Activated T-cell treated with anti-CD3 and anti-CD28 coated beads for 4 hours (primary cell): Measurements from ENCODE around the gene FAM107B.

Source experiments
- DNase-seq: peaks from one replicate; pipeline ENCODE4 v3.0.0-alpha.2; 2020

The FAM107B gene

DNA sequence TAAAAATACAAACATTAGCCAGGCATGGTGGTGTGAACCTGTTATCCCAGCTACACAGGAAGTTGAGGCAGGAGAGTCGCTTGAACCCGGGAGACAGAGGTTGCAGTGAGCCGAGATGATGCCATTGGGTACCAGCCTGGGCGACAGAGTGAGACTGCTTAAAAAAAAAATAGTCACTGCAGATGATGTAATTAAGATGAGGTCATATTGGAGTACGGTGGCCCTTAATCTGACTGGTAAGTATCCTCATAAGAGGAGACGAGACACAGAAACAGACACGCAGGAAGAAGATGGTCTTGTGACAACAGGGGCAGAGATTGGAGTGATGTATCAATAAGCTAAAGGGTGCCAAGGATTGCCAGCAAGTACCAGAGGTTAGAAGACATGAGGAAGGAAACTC, 156.0 kb downstream of the FAM107B start:
- DNase-seq, result no peak

DNA sequence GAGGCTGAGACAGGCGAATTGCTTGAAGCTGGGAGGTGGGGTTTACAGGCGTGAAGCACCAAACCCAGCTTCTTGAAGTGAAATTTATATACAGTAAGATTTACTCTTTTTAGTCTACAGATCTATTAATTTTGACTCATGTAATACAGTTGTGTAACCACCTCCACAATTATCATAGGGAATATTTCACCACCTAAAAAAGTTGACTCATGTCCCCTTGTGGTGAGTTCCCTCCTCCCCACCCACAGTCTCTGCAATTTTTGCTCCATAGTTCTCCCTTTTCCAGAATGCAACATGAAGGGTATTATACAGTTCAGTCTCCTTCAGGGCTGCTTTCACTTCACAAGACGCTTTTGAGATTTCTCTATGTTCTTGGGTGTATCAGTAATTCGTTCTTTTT, 156.8 kb downstream of the FAM107B start:
- no peak for DNase-seq

DNA sequence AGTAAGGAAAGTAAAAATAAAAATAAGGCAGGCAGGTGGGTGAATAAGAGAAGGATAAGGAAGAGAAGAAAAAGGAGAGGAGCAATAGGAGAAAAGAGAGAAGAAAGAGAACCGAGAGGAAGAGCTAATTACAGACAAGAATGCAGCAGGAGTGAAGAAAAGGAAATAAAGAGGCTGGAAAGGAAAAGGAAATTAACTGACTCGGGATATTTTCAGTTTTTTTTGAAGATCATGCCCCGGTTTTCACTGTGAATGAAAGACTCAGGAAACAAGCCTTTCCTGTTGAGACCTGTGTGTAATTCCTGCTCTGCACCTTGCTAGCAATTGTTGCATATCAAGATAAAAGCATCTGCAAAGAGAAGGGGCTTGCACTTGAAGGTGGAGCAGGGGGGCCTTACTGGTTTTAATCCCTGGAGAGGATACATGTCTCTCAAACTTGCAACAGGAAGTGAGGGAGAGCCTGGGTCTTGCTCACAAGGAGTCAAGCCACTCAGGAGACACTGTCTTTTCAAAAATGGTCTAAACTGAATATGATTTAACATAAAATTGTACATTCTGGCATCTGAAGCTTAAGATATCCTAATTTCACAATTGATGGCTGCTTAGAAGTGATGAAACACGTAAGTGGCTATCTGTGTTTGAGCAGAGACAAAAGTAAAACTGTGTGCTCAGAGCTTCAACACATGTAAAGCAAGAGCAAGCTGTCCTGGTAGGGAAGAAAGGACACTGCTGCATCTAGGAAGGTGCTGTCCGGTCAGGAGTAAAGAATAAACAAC, 157.6 kb downstream of the FAM107B start:
- no peak for DNase-seq

DNA sequence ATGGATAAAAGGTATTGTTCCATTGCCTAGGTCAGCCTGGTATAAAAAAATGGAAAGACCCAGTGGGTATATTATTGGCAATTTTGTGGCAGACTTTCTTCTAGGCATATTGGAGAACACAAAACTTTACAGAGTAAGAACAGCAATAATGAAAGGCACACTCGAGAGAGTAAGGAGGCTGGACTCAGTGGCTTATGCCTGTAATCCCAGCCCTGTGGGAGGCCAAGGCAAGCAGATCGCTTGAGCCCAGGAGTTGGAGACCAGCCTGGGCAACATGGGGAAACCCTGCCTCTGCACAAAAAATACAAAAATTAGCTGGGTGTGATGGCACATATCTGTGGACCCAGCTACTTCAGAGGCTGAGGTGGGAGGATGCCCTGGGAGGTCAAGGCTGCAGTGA, 158.2 kb downstream of the FAM107B start:
- DNase-seq, result no peak

DNA sequence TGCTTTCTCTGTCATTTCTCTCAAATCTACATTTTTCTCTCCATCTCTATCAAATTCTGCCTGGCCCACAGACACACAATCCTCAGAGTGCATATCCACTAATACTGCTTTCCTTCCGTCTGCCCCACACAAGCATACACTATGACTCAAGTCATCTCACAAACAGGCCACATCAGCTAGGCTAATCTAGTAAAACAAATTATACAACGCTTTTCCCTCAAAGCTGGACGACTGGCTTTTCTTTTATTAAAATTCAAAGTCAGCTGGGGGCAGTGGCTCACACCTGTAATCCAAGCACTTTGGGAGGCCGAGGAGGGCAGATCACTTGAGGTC, 161.1 kb downstream of the FAM107B start:
- no peak for DNase-seq

DNA sequence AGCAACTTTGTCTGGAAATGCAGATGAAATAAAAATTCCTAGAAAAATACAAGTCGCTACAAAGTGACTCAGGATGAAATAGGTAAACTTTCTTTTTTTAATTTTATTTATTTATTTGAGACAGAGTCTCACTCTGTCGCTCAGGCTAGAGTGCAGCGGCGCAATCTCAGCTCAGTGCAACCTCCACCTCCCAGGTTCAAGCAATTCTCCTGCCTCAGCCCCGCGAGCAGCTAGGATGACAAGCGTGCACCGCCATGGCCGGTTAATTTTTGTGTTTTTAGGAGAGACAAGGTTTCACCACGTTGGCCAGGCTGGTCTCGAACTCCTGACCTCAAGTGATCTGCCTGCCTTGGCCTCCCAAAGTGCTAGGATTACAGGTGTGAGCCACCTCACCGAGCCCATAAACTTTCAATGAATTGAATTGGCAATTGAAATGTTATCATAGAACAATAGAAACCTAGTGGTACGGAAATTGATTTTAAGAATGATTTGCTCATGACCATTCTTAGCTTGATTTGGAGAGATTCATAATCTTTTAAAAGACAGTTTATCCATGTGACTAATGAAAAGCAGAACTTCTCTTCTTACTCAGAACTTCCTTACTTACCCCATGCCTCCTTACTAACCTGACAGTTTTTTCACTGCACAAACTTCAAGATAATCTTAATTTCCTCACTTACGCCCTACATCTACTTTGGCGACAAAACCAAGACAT, 161.7 kb downstream of the FAM107B start:
- no peak for DNase-seq

DNA sequence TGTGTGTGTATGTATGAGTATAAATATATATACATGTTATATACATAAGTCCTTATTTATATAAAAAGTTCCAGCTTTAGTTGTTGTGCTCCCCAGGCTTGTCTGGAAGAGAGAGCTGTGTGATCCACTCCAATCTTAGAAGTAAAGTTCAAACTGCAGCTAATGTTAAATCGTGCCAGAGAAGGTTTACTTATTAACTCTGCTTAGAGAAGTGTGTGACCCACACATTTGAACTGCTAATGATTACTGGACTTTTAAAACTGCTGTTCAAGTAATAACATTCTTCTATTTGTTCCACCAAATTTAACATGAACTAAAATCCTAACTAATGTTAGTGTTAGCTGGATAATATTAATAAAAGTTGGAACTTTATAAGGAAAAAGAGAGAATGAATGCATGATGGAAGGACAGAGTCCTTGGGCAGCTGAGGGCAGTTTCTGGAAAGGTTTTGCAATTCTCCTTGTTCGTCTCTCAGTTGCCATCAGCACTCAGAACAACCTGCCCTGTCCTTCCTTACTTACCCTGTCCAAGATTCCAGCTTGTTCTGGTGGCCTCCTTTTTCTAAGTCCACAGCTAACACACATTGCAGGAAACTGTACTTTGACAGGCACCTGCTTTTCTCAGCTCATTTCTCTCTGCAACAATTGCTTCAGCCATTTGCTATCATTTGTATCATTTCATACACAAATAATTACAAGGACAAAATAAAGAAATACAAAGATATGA, 162.6 kb downstream of the FAM107B start:
- DNase-seq, result no peak

DNA sequence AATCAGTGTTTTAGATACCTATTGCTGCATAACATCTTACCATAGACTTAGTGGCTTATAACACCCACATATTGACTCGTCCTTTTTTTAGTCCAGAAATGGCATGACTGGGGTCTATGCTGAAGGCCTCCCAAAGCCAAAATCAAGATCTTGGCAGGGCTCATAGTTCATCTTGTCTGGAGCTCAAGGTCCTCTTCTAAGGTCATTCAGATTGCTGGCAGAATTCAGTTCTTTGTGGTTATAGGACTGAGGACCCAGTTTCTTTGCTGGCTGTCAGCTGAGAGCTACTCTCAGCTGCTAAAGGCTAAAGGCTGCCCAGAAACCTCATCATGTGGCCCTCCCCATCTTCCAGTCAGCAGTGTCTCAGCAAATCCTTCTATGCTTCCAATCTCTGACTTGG, 165.5 kb downstream of the FAM107B start:
- DNase-seq, result no peak

DNA sequence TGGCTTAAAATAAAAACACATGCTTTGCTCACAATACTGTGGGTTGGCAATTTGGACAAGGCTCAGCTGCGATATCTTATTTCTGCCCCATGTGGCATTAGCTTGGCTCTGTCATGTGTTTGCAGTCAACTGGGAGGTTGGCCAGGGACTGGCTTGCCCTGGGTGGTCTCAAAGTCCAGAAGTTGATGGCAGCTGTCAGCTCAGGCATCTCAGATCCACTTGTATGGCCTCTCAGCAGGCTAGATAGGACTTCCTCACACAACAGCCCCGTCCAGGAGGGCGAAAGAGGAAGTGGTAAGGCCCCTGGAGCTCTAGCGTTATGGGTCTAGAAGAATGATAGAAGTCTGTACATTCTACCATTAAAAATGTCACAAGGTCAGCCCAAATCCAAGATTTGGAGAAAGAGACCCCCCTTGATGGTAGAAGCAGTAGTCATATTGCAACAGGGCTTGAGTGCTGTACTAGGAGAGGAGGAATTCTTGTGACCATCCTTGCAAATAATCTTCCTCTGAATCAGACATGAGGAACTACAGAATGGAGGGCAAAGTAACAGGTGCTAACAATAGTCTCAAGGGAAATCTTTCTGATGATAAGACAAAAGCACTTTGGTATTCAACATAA, 166.2 kb downstream of the FAM107B start:
- DNase-seq, result no peak

DNA sequence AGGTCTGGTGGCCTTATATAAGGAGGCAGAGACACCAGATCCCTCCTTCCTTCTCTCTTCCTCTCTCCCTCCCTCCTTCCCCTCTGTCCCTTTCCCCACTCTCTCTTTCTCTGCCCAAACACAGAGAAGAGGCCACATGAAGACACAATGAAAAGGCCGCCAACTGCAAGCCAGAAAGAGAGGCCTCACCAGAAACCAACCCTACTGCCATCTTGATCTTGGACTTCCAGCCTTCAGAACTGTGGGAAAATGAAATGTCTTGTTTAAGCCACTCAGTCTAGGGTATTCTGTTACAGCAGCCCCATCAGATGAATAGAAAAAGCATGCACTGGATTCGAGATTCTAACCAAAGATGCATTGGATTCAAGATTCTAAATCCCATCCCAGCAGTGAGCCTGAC, 168.1 kb downstream of the FAM107B start:
- DNase-seq, result no peak

DNA sequence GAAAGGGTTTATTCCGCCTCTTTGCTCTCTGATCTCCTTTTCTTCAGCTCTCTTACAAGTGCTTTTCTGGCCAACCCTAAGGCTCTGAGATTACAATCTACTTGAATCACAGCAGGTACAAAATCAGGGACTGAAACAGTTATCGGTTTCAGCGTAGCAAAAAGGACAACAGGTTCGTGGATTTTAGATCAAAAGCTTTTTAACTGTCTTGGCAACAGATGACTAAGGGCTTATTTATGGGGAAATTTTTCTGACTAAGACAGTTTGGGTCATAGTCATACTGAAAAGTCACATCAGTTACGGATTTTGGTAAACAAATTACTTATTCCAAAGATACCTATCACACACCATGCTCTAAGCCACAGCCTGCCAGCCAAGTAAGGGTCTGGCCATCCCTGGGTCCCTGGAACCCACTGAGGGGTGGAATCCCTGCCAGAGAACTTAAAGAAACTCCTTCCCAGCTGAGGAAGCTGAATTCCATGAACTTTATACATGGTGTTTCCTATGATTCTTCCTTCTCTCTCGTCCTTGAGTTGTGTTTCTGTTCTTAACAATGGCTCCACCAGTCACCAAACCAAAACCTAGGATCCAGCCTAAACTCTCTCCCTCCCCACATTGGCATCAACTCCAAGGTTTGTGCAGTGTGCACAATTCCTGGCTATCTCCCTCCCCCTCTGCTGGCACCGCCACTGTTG, 169.3 kb downstream of the FAM107B start:
- DNase-seq, result no peak

DNA sequence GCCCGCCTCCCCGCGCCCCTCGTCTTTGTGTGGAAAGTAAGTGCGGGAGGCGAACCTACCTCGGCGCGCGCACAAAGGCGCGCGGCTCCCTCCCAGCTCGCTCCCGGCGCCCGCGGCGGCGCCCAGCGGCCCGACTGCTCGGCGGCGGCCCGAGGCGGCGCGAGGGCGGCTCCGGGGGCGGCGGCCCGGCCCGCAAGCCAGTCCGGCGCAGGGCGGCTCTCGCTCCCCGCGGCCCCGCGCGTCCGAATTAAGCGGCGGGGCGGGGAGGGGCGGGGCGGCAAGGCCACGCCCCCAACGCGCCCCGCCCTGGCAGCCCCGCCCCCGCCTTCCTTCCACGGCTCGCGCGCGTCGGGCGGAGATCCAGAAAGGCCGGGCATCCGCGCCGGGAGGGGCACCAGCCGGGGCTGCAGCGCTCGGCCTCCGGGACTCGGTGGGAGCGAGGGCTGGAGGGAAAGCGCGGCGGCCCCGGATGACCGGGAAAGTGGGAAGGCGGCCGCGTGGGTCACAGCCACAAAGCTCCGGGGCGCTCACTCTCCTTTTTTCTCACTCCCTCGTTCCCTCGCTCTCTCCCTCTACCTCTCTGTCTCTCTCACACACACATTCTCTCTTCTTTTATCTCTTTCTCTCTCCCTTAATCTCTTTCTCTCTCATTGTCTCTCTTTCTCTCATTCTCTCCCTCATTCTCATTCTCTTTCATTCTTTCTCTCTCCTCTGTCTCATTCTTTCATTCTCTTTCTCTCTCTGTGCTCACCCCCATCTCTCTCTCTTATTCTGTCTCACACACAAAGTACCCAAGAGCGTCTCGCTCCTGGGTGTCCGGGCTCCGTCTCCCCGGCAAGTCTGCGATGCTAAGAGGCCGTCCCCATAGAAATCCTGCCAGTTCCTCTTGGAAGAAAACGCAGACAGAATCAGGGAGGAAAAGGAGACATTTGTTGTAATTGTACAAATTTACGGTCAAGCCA, 170.2 kb downstream of the FAM107B start:
- peak; percentile 61 for DNase-seq

DNA sequence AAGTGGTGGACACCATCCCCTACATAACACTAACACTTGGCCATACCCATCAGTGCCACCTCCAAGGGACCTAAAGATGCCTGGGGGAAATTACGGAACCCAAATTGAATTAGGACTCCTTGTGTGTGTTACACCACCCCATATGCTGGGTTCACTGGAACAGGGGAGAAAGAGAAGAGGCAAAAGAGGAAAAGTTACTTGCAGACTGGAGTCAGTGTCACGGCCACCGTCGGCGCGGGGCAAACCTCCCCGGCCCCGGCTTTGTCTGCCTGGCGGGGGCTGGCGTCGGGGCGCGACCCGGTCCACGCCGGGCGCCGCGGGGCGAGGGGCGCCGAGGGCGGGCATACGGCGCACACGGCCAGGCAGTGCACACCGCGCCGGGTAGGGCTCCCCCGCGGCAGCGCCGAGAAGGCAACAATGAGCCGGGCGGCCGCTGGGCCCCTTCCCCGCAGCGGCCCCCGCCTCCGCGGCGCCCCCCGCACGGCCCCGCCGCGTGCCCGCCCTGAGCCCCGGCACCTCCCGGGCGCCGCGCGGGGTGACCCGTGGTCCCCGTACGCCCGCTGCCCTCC, 171.1 kb downstream of the FAM107B start:
- DNase-seq, result no peak

DNA sequence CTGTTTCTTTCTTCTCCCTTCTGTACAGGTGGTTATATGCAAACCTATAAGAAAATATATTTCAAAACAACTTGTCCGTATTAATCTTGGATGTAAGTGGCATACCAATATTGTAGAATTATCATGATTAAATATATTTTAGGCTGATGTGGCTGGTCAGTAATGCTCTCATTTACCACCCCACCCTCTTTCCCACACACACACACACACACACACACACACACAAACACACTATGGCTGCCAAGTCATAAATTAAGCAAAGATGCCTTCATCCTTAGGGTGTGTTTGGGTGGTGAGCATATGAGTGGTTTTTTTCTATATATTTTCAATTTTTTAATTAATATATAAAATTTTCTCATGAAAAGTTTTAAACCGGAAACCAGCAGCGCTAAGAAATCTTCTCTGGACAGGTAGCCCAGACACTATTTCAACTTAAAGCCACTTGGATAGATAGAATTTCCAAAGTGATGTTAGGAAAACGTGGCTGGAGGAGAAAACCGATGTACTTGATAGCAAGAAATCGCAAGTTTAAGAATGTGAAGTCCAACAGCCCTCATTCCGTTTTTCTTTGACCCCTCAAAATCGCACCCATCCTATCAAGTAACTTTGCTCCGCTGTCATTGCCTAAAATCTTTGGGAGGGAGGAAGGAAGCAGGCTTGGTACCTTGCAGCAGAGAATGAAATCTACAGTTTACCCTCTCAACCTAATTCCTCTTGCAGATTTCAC, 171.7 kb downstream of the FAM107B start:
- no peak for DNase-seq

DNA sequence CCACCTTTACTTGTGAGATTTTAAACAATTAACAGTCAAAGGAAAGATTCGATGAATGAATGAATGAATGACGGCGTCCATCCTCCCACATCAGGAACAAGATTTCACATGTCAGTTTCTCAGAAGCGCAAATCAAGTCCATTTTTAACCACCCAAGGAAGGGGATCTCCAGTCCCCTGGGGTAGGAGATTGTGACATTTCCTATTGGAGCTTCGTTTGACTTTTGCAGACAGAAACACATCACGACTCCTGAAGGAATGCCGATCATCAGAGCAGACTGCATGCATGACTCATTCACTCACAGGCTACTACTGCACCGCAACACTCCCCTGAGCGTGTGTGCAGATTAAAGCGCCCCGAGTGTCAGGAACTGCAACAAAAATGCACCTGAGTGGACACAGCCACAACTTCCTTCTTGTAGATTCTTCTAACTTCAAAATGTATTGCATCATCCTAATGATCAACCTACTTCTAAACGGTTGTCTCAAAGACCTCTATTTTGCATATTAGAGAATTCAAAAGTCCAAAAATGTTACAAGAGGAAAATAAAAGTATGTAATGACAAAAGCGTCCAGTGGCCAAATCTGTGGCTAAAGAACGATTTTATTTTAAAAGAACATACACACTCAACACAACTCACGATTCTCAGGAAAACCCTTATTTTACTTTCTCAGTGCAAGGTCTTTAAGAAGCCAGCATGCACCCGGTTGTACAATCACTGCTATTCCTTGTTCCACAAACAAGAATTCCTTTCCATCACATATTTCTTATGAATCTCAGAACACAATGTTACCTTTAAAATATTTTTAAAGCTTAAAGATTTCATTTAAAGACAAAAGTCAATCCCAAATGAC, 172.6 kb downstream of the FAM107B start:
- DNase-seq, result no peak

DNA sequence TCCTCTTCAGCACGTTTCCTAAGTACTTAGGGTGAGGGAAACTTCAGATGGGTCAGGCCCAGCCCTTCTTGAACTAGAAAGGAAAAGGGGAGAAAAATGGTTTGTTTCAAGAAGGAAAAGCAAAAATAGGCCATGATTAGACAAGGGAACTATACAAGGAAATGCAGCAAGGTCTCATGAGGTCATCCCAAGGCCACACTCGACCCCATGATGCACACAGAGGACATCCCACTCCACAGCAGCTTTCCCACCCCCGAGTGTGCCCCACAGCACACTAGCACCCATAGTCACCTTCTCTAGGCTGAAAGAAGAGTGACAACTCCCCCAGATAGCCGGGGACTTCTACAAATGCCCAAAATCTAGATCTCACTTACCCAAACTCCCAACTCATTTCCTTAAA, 173.4 kb downstream of the FAM107B start:
- no peak for DNase-seq

DNA sequence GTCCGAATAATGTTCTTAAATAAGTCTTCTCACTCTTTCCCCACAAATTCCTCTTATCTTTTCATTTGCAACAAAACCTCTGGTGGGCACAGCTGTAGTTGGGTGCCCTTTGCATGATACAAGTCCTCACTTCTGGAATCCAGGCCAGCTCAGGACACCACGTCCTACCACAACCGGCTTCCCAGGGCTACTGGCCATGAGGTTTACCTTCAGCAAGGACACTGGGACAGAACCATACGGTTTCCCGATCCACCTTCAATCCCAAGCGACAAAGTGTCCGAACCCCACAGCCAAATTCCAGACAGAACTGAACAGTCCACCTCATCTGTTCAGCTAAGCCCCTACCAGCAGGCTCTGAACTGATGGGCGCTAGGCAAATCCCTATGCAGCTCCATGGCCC, 174.6 kb downstream of the FAM107B start:
- no peak for DNase-seq

DNA sequence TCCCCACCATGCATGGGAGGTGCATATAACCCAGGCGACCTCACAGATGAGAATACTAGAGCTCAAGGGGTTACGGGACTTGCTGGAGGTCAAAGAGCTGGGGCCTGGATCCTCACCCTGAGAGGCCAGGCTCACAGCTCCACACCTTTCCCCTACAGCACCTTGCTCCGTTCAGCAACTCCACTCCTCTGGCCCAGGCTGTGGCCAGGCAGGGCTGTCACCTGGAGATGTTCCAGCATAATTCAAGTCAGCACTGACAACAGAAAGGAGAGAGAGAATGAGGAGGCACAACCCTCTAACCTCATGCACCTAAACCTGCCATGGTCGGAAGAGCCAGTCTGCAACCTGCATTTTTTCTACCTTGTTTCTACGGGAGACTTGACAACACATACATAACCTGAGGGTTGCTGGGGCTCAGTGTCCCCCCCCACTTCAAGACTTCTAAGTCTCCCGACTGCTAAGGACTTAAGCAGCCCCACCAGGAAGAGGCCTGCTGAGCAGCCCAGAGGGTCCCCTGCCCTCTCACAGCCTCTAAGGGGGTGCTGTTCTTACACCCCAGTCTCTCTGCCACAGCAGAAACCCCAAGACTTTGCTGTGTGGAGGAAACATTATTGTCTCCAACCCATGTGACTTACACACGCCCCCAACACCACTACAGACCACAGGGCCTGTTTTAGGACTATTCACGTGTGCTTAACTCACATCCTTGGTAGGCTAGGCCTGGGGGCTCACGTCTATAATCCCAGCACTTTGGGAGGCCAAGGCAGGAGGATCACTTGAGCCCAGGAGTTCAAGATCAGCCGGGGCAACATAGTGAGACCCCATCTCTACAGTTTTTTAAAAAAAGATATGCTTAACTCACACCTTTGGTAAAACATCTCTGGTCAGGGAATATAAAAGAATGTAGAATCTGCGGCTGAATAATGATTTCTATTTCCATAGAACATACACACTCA, 175.6 kb downstream of the FAM107B start:
- no peak for DNase-seq
